HepG2 (cell line): ENCODE data around the gene ATOSB. TPM values are rescaled to one million over a fixed set of nuclear protein-coding genes. Genes with fewer than 3 reads are reported as not detected.
A peak's percentile ranks its signal among the peaks of the same experiment; 100 is the strongest.

Experiments used
- ASH2L ChIP-seq: fragments of 300-600, 200-600 bp; sonication (generic); IDR thresholded peaks from 2 replicates; pipeline ENCODE4 v1.7.0; 2017; ENCODE audit warnings: low read depth, mild to moderate bottlenecking, moderate library complexity, mixed read lengths, low read length; ENCODE audit not compliant: insufficient read length
- CCAR2 ChIP-seq: fragments of 200-400 bp; formaldehyde crosslinking; optimal IDR thresholded peaks from 2 replicates; pipeline ENCODE3; 2018; ENCODE audit warnings: low read depth, mild to moderate bottlenecking, low read length, moderate library complexity
- CREB1 ChIP-seq, 2 experiments: fragments of 450-650 bp in 1 of 2; IDR thresholded peaks; 2 replicates each; pipeline ENCODE4 v1.6.1; 2016 to 2017; ENCODE audit warnings: control low read depth in 1 of 2, mild to moderate bottlenecking in 1 of 2, missing compliant biosample characterization in 1 of 2, missing genetic modification characterization in 1 of 2
- HOXD1 ChIP-seq: sonication (generic); formaldehyde crosslinking; IDR thresholded peaks from 2 replicates; pipeline ENCODE4 v1.5.0; 2020; ENCODE audit warnings: missing genetic modification reagents
- KLF6 ChIP-seq: IDR thresholded peaks from 2 replicates; pipeline ENCODE4 v1.8.0; 2016; ENCODE audit warnings: missing biosample characterization, missing genetic modification reagents
- U2AF2 ChIP-seq: fragments of 200-400 bp; formaldehyde crosslinking; IDR thresholded peaks from 2 replicates; pipeline ENCODE4 v1.6.1; 2017; ENCODE audit warnings: low read depth, mild to moderate bottlenecking, low read length
- ZC3H13 ChIP-seq: sonication (generic); formaldehyde crosslinking; IDR thresholded peaks from 2 replicates; pipeline ENCODE4 v1.8.1; 2023; ENCODE audit warnings: mild to moderate bottlenecking, missing genetic modification reagents, moderate library complexity
- ZFP36 ChIP-seq: fragments of 150-350 bp; IDR thresholded peaks from 2 replicates; pipeline ENCODE4 v1.6.1; 2018; ENCODE audit warnings: borderline replicate concordance, low read length, low read depth; ENCODE audit not compliant: partially characterized antibody
- ZFP62 ChIP-seq: sonication (generic); formaldehyde crosslinking; IDR thresholded peaks from 2 replicates; pipeline ENCODE4 v1.4.0; 2020; ENCODE audit warnings: missing genetic modification reagents
- ZMYM3 ChIP-seq: sonication (generic); formaldehyde crosslinking; IDR thresholded peaks from 2 replicates; pipeline ENCODE4 v1.5.1; 2020; ENCODE audit warnings: mild to moderate bottlenecking, missing genetic modification reagents
- ZNF605 ChIP-seq: sonication (generic); formaldehyde crosslinking; IDR thresholded peaks from 2 replicates; pipeline ENCODE4 v1.8.0; 2022; ENCODE audit warnings: mild to moderate bottlenecking, missing genetic modification reagents
- ZNF761 ChIP-seq: sonication (generic); formaldehyde crosslinking; conservative IDR thresholded peaks from 2 replicates; pipeline ENCODE4 v1.4.0; 2020; ENCODE audit warnings: mild to moderate bottlenecking, missing genetic modification reagents
- ZNF782 ChIP-seq: sonication (generic); formaldehyde crosslinking; IDR thresholded peaks from 2 replicates; pipeline ENCODE4 v1.4.0; 2020; ENCODE audit warnings: missing genetic modification reagents, mild to moderate bottlenecking, borderline replicate concordance
- polyA plus RNA-seq, 8 experiments: library from polyadenylated mRNA; depleted of rRNA in 3 of 8; stranded (reverse) in 7 of 8; unstranded in 1 of 8; fragments of >200 nt; fragmentation: Illumina TruSeq in 4 of 8; extraction: Trizol in 4 of 8; gene quantifications; 2 replicates each; pipeline versions ENCODE4 v1.2.1 to v1.2.3, GENCODE V29; 2011 to 2016; ENCODE audit warnings: low read depth in 4 of 8, missing spikeins in 1 of 8, mixed read lengths in 1 of 8; ENCODE audit not compliant: insufficient read depth in 1 of 8
- total RNA-seq, 5 experiments: library from RNA; depleted of rRNA; stranded (reverse); fragments of >200 nt; fragmentation: Illumina TruSeq; extraction: Trizol; gene quantifications; 2 replicates each; pipeline ENCODE4 v1.2.3, GENCODE V29; 2016; ENCODE audit warnings: low read depth in 1 of 5
- TF ChIP-seq, protein P1 (sequence below): sonication (generic); formaldehyde crosslinking; IDR thresholded peaks from 2 replicates; pipeline ENCODE4 v1.4.0; 2020; ENCODE audit warnings: low read depth, mild to moderate bottlenecking, missing genetic modification reagents
- TF ChIP-seq, protein P2 (sequence below): sonication (generic); formaldehyde crosslinking; IDR thresholded peaks from 2 replicates; pipeline ENCODE4 v1.4.0; 2020; ENCODE audit warnings: missing genetic modification reagents
- TF ChIP-seq, protein P3 (sequence below): sonication (generic); formaldehyde crosslinking; IDR thresholded peaks from 2 replicates; pipeline ENCODE4 v1.8.0; 2023; ENCODE audit warnings: mild to moderate bottlenecking, missing genetic modification reagents
- TF ChIP-seq, protein P4 (sequence below): IDR thresholded peaks from 2 replicates; pipeline ENCODE4 v1.6.1; 2012; ENCODE audit warnings: low read length, improper control_type of control experiment
- TF ChIP-seq, protein P5 (sequence below): sonication (generic); formaldehyde crosslinking; conservative IDR thresholded peaks from 2 replicates; pipeline ENCODE4 v1.4.0; 2020; ENCODE audit warnings: missing genetic modification reagents
- TF ChIP-seq, protein P6 (sequence below): IDR thresholded peaks from 2 replicates; pipeline ENCODE4 v1.6.1; 2018; ENCODE audit warnings: missing genetic modification reagents

Gene ATOSB
- total and polyA plus RNA-seq, 2 of the 13 experiments (the other 11 are each of a cell fraction or from before 2014, with no cell fraction given), result 1.9 to 6.4 TPM

DNA sequence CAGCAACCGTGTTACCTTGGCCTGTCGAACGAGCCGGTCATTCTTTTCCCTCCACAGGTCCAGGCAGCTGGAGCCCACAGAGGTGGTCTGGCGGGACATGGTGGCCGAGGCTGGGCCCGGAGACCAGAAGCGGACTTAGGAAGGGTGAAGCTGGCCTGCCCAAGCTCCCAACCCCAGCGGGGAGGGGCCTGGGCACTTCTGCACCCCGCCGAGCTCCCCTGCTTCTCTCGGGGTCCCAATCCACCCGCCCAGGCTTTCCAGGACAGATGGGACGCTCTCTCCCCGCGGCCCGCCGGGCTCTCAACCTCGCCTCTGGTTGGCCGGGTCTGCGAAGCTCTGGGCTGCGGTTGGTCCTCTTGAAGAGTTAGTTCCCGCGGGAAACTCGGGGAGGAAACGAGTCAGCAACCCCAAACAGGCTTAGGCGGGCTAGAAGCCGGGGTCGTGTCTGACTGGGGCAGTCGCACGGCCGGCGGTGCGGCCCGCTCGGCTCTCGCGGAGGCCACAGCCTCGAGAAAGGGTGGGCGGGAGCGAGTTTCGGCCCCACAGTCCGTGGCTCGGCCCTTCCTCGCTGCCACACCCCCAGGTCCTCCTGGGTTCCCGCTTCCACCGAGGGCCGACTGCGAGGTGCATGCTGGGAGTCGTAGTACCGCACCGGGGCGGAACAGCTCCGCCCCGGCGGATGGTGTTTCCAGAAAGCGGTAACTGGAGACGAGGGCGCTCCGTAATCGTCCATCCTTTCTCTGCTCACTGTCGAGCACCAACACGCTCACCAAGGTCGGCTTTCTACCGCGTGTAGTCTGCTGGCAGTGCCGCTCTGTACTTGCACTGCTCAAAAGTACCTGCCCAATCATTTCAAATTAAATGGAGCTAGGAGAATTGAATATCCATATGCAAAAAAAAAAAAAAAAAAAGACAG, 36.0 kb downstream of the ATOSB start, which contains the start of gene FANCG (continued):
- TF ChIP-seq ZNF605 (CRISPR knock-in tag) (peak; percentile 85), ZFP36 (no peak), ZNF761 (no peak), ZFP62 (CRISPR knock-in tag) (no peak), CCAR2 (no peak), CREB1 (IDR thresholded peaks at IDR 0.05) (no peak), CREB1 (CRISPR knock-in tag; IDR thresholded peaks at IDR 0.05) (peak; percentile 47; the same call in 1 of the 2 replicates), KLF6 (CRISPR knock-in tag) (0 out of 2 replicates have a peak, but pooled peaks have one; percentile 28), ZNF782 (peak; percentile 77; the same call in 1 of the 2 replicates), ASH2L (peak; percentile 76), ZMYM3 (no peak), ZC3H13 (CRISPR knock-in tag) (peak; percentile 52; the same call in 1 of the 2 replicates), HOXD1 (CRISPR knock-in tag) (no peak), U2AF2 (no peak)
- TF ChIP-seq, protein P1, sequence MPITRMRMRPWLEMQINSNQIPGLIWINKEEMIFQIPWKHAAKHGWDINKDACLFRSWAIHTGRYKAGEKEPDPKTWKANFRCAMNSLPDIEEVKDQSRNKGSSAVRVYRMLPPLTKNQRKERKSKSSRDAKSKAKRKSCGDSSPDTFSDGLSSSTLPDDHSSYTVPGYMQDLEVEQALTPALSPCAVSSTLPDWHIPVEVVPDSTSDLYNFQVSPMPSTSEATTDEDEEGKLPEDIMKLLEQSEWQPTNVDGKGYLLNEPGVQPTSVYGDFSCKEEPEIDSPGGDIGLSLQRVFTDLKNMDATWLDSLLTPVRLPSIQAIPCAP (CRISPR knock-in tag), result no peak
- TF ChIP-seq, protein P2, sequence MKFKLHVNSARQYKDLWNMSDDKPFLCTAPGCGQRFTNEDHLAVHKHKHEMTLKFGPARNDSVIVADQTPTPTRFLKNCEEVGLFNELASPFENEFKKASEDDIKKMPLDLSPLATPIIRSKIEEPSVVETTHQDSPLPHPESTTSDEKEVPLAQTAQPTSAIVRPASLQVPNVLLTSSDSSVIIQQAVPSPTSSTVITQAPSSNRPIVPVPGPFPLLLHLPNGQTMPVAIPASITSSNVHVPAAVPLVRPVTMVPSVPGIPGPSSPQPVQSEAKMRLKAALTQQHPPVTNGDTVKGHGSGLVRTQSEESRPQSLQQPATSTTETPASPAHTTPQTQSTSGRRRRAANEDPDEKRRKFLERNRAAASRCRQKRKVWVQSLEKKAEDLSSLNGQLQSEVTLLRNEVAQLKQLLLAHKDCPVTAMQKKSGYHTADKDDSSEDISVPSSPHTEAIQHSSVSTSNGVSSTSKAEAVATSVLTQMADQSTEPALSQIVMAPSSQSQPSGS (CRISPR knock-in tag), result no peak
- TF ChIP-seq, protein P3, sequence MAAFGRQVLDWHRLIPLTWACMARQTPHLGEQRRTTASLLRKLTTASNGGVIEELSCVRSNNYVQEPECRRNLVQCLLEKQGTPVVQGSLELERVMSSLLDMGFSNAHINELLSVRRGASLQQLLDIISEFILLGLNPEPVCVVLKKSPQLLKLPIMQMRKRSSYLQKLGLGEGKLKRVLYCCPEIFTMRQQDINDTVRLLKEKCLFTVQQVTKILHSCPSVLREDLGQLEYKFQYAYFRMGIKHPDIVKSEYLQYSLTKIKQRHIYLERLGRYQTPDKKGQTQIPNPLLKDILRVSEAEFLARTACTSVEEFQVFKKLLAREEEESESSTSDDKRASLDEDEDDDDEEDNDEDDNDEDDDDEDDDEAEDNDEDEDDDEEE (CRISPR knock-in tag), result peak; percentile 76; the same call in 1 of the 2 replicates
- TF ChIP-seq, protein P4, sequence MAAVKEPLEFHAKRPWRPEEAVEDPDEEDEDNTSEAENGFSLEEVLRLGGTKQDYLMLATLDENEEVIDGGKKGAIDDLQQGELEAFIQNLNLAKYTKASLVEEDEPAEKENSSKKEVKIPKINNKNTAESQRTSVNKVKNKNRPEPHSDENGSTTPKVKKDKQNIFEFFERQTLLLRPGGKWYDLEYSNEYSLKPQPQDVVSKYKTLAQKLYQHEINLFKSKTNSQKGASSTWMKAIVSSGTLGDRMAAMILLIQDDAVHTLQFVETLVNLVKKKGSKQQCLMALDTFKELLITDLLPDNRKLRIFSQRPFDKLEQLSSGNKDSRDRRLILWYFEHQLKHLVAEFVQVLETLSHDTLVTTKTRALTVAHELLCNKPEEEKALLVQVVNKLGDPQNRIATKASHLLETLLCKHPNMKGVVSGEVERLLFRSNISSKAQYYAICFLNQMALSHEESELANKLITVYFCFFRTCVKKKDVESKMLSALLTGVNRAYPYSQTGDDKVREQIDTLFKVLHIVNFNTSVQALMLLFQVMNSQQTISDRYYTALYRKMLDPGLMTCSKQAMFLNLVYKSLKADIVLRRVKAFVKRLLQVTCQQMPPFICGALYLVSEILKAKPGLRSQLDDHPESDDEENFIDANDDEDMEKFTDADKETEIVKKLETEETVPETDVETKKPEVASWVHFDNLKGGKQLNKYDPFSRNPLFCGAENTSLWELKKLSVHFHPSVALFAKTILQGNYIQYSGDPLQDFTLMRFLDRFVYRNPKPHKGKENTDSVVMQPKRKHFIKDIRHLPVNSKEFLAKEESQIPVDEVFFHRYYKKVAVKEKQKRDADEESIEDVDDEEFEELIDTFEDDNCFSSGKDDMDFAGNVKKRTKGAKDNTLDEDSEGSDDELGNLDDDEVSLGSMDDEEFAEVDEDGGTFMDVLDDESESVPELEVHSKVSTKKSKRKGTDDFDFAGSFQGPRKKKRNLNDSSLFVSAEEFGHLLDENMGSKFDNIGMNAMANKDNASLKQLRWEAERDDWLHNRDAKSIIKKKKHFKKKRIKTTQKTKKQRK, result no peak
- TF ChIP-seq, protein P5, sequence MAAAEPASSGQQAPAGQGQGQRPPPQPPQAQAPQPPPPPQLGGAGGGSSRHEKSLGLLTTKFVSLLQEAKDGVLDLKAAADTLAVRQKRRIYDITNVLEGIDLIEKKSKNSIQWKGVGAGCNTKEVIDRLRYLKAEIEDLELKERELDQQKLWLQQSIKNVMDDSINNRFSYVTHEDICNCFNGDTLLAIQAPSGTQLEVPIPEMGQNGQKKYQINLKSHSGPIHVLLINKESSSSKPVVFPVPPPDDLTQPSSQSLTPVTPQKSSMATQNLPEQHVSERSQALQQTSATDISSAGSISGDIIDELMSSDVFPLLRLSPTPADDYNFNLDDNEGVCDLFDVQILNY (CRISPR knock-in tag), result peak; percentile 84
- TF ChIP-seq, protein P6, sequence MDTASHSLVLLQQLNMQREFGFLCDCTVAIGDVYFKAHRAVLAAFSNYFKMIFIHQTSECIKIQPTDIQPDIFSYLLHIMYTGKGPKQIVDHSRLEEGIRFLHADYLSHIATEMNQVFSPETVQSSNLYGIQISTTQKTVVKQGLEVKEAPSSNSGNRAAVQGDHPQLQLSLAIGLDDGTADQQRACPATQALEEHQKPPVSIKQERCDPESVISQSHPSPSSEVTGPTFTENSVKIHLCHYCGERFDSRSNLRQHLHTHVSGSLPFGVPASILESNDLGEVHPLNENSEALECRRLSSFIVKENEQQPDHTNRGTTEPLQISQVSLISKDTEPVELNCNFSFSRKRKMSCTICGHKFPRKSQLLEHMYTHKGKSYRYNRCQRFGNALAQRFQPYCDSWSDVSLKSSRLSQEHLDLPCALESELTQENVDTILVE (CRISPR knock-in tag), result peak; percentile 66; the same call in 1 of the 2 replicates
